HEK293T (cell line): ENCODE data around the gene TMEM35B.
A peak's percentile ranks its signal among the peaks of the same experiment; 100 is the strongest.

Source experiments
- CTCF ChIA-PET: fragments of 350-600 bp; formaldehyde crosslinking; extraction: SDS; loops from one replicate; lab custom pipeline; 2021; ENCODE audit warnings: antibody characterized with exemption, inconsistent platforms; lab: Yijun Ruan, JAX
- POLR2A ChIA-PET: fragments of 350-600 bp; formaldehyde crosslinking; extraction: SDS; loops from one replicate; lab custom pipeline; 2020; ENCODE audit warnings: antibody characterized with exemption, inconsistent platforms; lab: Yijun Ruan, JAX
- DNase-seq: peaks from one replicate; pipeline ENCODE4 v3.0.0; 2012; ENCODE audit warnings: mixed read lengths; ENCODE audit errors: extremely low spot score
- ARNT ChIP-seq: fragments of 450-650 bp; IDR thresholded peaks from 2 replicates; pipeline ENCODE4 v1.6.1; 2017; ENCODE audit warnings: mild to moderate bottlenecking
- BHLHE40 ChIP-seq: fragments of 450-650 bp; IDR thresholded peaks from 2 replicates; pipeline ENCODE4 v1.6.1; 2016; ENCODE audit warnings: mild to moderate bottlenecking, moderate library complexity, borderline replicate concordance
- CTBP1 ChIP-seq: fragments of 450-650 bp; IDR thresholded peaks from 2 replicates; pipeline ENCODE4 v1.6.1; 2016; ENCODE audit warnings: borderline replicate concordance
- ELF4 ChIP-seq: fragments of 450-650 bp; IDR thresholded peaks from 2 replicates; pipeline ENCODE4 v1.6.1; 2017; ENCODE audit warnings: antibody characterized with exemption
- FOXA1 ChIP-seq: fragments of 450-650 bp; IDR thresholded peaks from 2 replicates; pipeline ENCODE4 v1.6.1; 2016; ENCODE audit warnings: mild to moderate bottlenecking
- FOXK2 ChIP-seq: fragments of 450-650 bp; IDR thresholded peaks from 2 replicates; pipeline ENCODE4 v1.6.1; 2016; ENCODE audit warnings: mild to moderate bottlenecking
- FOXM1 ChIP-seq: fragments of 450-650 bp; IDR thresholded peaks from 2 replicates; pipeline ENCODE4 v1.6.1; 2017; ENCODE audit warnings: mild to moderate bottlenecking, borderline replicate concordance
- HDGF ChIP-seq: fragments of 450-650 bp; IDR thresholded peaks from 2 replicates; pipeline ENCODE4 v1.6.1; 2017; ENCODE audit warnings: antibody characterized with exemption, borderline replicate concordance
- L3MBTL2 ChIP-seq: fragments of 450-650 bp; conservative IDR thresholded peaks from 2 replicates; pipeline ENCODE4 v1.6.1; 2016; ENCODE audit warnings: mild to moderate bottlenecking
- LEF1 ChIP-seq: fragments of 450-650 bp; IDR thresholded peaks from 2 replicates; pipeline ENCODE4 v1.6.1; 2017; ENCODE audit warnings: mild to moderate bottlenecking, borderline replicate concordance
- NFRKB ChIP-seq: fragments of 450-650 bp; IDR thresholded peaks from 2 replicates; pipeline ENCODE4 v1.6.1; 2016; ENCODE audit warnings: mild to moderate bottlenecking, moderate library complexity
- PKNOX1 ChIP-seq: fragments of 450-650 bp; IDR thresholded peaks from 2 replicates; pipeline ENCODE4 v1.6.1; 2016
- SP1 ChIP-seq: fragments of 450-650 bp; IDR thresholded peaks from 2 replicates; pipeline ENCODE4 v1.6.1; 2017
- SUZ12 ChIP-seq: fragments of 450-650 bp; IDR thresholded peaks from 2 replicates; pipeline ENCODE4 v1.6.1; 2016; ENCODE audit warnings: mild to moderate bottlenecking
- TARDBP ChIP-seq: fragments of 450-650 bp; IDR thresholded peaks from 2 replicates; pipeline ENCODE4 v1.6.1; 2016
- ZNF384 ChIP-seq: fragments of 450-650 bp; IDR thresholded peaks from 2 replicates; pipeline ENCODE4 v1.6.1; 2016

The TMEM35B gene

DNA sequence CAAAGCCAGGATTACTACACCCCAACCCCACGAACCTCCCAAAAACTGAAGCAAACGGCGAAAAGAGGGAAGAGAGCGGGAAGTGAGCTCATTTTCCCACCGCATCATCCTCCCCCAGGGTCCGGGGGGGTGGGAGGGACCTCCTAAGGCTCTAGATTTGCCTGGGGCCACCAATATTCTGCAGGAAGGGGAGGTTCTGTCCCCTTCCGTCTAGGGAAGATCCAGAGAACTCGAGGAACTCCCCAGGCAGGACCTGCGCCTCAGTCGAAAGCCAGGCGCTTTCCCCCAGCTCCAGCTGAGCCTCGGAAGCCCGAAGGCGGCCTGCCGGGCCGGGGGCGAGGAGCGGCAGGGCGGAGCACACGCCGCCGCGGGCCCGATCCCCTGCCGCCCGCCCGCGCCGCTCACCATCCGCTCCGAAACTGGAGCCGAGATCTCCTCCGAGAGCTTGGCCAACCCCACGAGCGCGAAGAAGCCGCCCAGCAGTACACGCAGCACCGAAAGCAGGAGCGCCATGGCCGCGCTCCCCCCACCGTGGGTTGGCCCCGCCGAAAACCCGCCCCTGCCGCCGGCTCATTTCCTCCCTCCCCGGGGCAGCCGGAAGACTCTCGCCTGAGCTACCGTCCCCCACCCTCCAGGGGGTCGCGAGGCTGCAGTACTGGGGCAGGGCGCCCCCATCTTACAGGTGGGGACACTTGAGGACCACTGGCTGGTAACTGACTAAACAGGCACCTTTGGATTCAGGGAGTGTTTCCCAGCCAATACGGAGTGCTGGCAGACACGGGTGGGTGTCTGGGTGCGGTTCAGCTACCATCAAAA is at the start of gene TMEM35B:
TMEM35B (minus strand) TSS at position 555 of the 816 bp plus-strand sequence; CDS start at position 513, 42 bp downstream.
- POLR2A ChIA-PET = interaction anchor here (0.9 to 3.8 kb wide), 15 partner anchors 8 to 129 kb away, joined by 3 to 21 read pairs (median 6); partner anchors contain the start of genes DLGAP3, SMIM12, ZMYM1 and ZMYM6
- CTCF ChIA-PET = interaction anchor here (0.5 to 1.5 kb wide), 5 partner anchors 10 to 132 kb away, joined by 3 to 5 read pairs (median 3); no protein-coding TSS in a partner anchor
- DNase-seq = peak; percentile 63
- TF ChIP-seq TARDBP (no peak), L3MBTL2 (peak; percentile 44)

DNA sequence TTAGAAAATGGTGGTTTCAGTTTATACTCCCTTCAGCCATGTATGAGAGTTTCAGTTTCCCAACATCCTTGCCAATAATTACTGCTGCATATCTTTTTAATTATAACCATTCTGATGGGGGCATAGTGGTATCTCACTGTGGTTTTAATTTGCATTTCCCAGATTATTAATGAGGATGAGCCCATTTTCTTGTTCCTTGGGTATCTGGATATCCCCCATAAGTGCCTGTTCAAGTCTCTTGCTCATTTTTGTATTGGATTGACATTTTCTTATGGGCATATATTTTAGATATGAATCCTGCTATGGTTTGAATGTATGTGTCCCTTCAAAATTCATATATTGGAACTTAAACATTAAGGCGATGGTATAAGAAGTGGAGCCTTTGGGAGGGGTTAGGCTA is 48.2 kb upstream of the TMEM35B start:
- ChIA-PET CTCF (no interaction called here), POLR2A (no interaction called here)
- DNase-seq = no peak
- TF ChIP-seq L3MBTL2 (no peak), TARDBP (no peak), CTBP1 (no peak), BHLHE40 (no peak), SUZ12 (no peak), LEF1 (no peak), FOXK2 (no peak), HDGF (no peak), ARNT (no peak), SP1 (no peak), FOXM1 (no peak), NFRKB (no peak)

DNA sequence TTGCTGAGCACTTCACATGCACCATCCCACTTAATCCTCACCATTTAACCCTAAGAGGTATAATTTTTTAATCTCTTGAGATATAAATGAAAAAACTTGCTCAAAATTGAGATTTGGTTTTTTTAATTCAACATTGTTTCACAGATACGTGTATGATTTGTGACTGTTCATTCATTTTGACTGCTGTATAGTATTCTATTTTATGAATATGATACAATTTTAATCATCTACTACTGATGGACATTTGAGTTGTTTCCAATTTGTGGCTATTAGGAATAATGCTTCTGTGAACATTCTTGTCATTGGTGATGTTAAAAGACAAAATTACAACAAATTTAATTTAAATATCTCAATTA is 47.2 kb upstream of the TMEM35B start:
- CTCF ChIA-PET = no interaction called here
- TF ChIP-seq BHLHE40 = no peak
- TF ChIP-seq FOXA1 = no peak
- no peak for TF ChIP-seq L3MBTL2
- no peak for TF ChIP-seq ELF4
- no peak for DNase-seq
- POLR2A ChIA-PET = interaction anchor here (0.6 to 3.2 kb wide), 11 partner anchors 8 to 165 kb away, joined by 3 to 17 read pairs (median 4); partner anchors contain the start of genes SFPQ, TMEM35B and ZMYM1

- TF ChIP-seq TARDBP = no peak
- no peak for TF ChIP-seq ZNF384
- TF ChIP-seq NFRKB = no peak
- no peak for TF ChIP-seq CTBP1
- TF ChIP-seq BHLHE40 = no peak
- no peak for TF ChIP-seq HDGF
- TF ChIP-seq ELF4 = no peak
- no peak for TF ChIP-seq ARNT
- no peak for TF ChIP-seq SP1
- no peak for TF ChIP-seq FOXK2
- no peak for TF ChIP-seq SUZ12
- TF ChIP-seq FOXA1 = no peak
- no peak for TF ChIP-seq LEF1
- TF ChIP-seq PKNOX1 = no peak
- TF ChIP-seq L3MBTL2 = no peak
- ChIA-PET CTCF (interaction anchor here (0.7 to 1.1 kb wide), 2 partner anchors 46 to 166 kb away, joined by 3 to 5 read pairs; partner anchors contain the start of gene TMEM35B), POLR2A (interaction anchor here (0.9 to 3.2 kb wide), 6 partner anchors 21 to 166 kb away, joined by 3 to 17 read pairs (median 3); partner anchors contain the start of genes SFPQ and ZMYM1)
- peak; percentile 33 for DNase-seq
Observed at GRCh38 chr1:35030756-35031446, 45.8 kb upstream of the TMEM35B start.

DNA sequence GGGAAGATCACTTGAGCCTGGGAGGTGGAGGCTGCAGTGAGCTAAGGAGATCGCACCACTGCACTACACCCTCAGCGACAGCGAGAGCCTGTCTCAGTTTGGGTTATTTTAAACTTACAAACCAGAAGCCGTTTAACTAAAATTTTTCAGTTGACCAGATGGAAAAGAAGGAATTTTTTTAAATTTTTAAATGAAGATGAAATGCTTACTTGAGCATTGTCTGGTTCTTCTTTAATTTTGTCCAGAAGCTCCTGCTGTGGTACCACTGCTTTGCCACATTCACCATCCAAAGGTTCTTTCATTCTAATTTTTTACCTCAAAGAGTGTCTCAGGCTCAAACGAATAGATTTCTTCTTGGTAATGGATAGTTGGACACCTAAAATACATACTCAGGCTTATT is 45.2 kb upstream of the TMEM35B start:
- no peak for DNase-seq
- CTCF ChIA-PET = interaction anchor here (1.1 kb wide), 1 partner anchor 166 kb away, joined by 3 read pairs; no protein-coding TSS in a partner anchor

More for the DNA sequence above, 45.2 kb upstream of the TMEM35B start:
- POLR2A ChIA-PET = interaction anchor here (0.9 to 3.2 kb wide), 4 partner anchors 21 to 171 kb away, joined by 3 to 17 read pairs (median 6); partner anchors contain the start of genes SFPQ, SMIM12 and ZMYM1
- no peak for TF ChIP-seq SUZ12
- TF ChIP-seq ELF4 = no peak
- TF ChIP-seq TARDBP = no peak
- no peak for TF ChIP-seq L3MBTL2
- TF ChIP-seq CTBP1 = no peak
- no peak for TF ChIP-seq ZNF384
- no peak for TF ChIP-seq SP1
- no peak for TF ChIP-seq LEF1
- no peak for TF ChIP-seq NFRKB
- TF ChIP-seq FOXM1 = no peak
- no peak for TF ChIP-seq HDGF
- TF ChIP-seq ARNT = no peak
- TF ChIP-seq FOXK2 = no peak
- no peak for TF ChIP-seq BHLHE40
- no peak for TF ChIP-seq FOXA1
- TF ChIP-seq PKNOX1 = no peak
